ENCODE measurements around the gene POLR2L.

POLR2L gene

GRCh38 chr11:855796-856195 lies 13.5 kb upstream of the POLR2L start:
- DNase-seq, result no peak

- DNase-seq, result no peak
Observed at GRCh38 chr11:855330-855674, 13.0 kb upstream of the POLR2L start.

- DNase-seq, result no peak
Observed at GRCh38 chr11:854601-855329, 12.4 kb upstream of the POLR2L start.

GRCh38 chr11:853682-854448 lies 11.5 kb upstream of the POLR2L start:
- no peak for DNase-seq

- no peak for DNase-seq
Observed at GRCh38 chr11:852762-853161, 10.4 kb upstream of the POLR2L start.

GRCh38 chr11:850775-851763 lies 8.7 kb upstream of the POLR2L start:
- no peak for DNase-seq

GRCh38 chr11:849951-850774 lies 7.8 kb upstream of the POLR2L start:
- DNase-seq, result no peak

GRCh38 chr11:849104-849824 lies 6.9 kb upstream of the POLR2L start:
- DNase-seq, result peak in 1 of 58 donors; percentile 37

GRCh38 chr11:848380-848931 lies 6.1 kb upstream of the POLR2L start:
- peak in 9 of 58 donors; percentile 10 to 46 (median 23) for DNase-seq

- no peak for DNase-seq
Observed at GRCh38 chr11:847876-848275, 5.5 kb upstream of the POLR2L start.

- no peak for DNase-seq
Observed at GRCh38 chr11:846496-847098, 4.3 kb upstream of the POLR2L start.

GRCh38 chr11:845872-846495 lies 3.7 kb upstream of the POLR2L start:
- no peak for DNase-seq

- peak in 30 of 58 donors; percentile 21 to 67 (median 36) for DNase-seq
Observed at GRCh38 chr11:844693-845644, 2.6 kb upstream of the POLR2L start.

GRCh38 chr11:843818-844692 lies 1.7 kb upstream of the POLR2L start:
- DNase-seq, result peak in 7 of 58 donors; percentile 25 to 43 (median 35)

GRCh38 chr11:843086-843734 lies 881 bp upstream of the POLR2L start:
- no peak for DNase-seq

GRCh38 chr11:841981-842369 lies 354 bp downstream of the POLR2L start:
- DNase-seq, result no peak

Data from anterior cingulate cortex (tissue), 58 donors.